Activated CD4-positive, alpha-beta T cell treated with anti-CD3 and anti-CD28 coated beads for 1 hour (primary cell): Measurements from ENCODE around the gene TTC23L.
"Not testable (repeated sequence)": the region's sequence is repeated elsewhere in the genome, so short reads cannot be mapped to it uniquely, and the experiment has no call there.

Source experiments
- DNase-seq: peaks from one replicate; pipeline ENCODE4 v3.0.0-alpha.2; 2020

The TTC23L gene

DNA sequence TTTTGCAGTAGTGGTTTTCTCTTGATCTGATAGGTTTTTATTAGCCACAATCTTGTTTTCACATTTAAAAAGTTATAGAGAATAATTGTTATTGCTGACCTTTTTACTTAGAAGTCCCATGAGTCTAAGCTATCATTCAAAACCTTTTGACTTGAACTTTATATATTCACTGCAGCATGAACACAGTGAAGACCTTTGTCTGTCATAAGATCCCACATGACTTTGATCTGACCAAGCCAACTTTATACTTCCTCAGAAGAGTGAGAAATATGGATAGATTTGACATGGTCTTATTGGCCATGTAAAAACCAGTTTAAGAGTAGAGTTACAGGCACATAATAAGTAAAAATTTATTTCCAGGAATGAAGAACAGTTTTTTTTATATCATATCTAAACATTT lies 42.3 kb downstream of the TTC23L start:
- no peak for DNase-seq

DNA sequence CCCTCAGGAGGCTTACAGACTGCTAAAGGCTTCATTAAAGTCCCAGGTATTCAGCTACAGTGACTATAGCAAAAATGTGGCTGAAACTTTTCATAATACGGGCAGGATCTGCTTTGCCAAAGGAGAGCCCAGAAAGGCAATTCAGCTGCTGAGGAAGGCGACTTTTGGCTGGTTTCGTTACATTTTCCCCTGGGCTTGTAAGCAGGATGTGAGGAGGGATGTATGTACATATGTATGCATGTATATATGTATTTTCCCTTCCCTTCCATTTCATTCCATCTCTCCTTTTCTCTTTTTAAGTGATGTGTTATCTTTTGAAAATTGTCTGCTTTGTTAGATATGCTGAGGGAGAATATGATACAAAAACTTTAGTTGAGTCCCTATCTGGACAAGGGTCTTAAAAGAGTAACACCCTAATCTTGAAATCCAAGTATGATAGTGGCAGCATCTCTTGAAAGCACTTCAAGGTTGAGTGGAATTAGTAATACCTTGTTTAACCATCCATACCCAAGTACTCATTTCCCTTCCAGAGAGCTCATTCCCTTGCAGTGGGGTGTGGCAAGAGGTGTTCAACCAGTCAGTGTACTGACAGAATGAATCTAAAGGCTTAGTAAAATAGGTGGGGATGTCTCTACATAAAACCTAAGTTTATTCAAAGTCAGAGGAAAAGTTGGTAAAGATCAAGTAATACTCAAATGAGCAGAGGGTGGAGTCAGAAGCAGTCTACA lies 47.6 kb downstream of the TTC23L start:
- DNase-seq = no peak

DNA sequence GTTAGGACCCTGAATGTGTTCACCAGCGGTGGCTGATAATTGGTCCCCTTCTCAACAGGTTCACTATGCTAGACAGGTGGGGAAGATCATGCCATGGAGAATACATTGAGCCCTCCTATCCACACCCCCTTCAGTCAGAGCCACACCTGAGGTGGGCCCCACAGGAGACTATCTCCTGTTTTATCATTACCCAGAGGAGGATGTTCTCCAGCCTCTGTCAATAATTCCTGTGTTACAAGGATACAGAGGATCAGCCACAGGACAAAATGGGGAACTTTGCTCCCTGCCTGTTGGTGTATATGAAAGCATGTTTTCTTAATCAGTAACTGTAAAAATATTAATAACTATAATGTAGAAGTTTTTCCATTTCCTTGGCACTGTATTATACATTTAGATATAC lies 50.4 kb downstream of the TTC23L start:
- DNase-seq = no peak

DNA sequence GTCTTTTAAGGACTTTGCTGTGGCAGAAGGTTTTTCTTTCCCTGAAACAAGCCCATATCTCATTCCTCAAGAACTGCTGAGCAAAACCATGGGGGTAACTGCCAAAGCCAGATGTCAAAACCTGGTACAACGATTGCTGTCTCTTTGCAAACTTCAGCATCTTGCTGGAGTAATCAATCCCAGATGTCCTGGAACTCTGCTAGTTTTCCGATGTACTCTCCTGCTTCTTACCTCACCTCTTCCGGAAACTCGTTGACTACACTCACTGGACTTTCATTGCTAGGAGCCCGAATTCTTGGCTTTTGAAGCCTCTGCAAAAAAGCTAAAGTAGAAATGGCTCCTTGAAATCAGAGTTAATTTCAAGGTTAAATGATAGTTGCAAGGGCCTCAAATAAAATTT lies 53.0 kb downstream of the TTC23L start:
- no peak for DNase-seq

DNA sequence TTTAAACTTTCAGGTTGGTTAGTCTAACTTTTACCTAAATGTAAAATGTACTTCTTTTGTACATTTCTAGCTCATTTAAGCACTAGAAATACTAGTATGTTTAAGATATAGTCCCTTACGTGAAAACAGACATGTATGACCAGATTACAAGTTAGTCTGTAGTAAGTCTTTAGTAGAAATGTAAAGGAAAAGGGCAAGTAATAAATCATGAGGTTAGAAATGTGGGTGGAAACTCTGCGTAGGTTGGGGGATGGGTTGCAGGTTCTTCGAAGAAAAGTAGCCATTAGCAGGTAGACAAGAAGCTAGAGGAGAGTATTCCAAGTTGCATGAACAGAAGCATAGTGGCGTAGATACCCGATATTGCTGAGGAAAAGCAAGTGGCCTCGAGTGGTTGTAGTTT lies 53.5 kb downstream of the TTC23L start:
- no peak for DNase-seq

DNA sequence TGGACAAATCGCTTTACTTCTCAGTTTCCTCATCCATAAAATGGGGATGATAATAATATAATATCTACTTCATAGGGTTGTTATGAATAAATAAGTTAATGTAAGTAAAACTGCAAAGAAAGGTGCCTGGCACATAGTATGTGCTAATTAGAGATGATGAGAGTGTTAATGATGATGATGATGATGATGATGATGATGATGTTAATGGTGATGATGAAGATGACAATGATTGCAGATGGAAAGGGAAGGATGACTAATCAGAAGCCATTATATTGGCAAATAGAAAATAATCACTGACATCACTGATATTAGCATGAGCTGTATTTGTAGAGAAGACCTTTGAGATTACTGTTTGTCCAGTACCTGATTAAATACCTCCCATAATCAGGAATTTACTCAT lies 55.8 kb downstream of the TTC23L start:
- no peak for DNase-seq

DNA sequence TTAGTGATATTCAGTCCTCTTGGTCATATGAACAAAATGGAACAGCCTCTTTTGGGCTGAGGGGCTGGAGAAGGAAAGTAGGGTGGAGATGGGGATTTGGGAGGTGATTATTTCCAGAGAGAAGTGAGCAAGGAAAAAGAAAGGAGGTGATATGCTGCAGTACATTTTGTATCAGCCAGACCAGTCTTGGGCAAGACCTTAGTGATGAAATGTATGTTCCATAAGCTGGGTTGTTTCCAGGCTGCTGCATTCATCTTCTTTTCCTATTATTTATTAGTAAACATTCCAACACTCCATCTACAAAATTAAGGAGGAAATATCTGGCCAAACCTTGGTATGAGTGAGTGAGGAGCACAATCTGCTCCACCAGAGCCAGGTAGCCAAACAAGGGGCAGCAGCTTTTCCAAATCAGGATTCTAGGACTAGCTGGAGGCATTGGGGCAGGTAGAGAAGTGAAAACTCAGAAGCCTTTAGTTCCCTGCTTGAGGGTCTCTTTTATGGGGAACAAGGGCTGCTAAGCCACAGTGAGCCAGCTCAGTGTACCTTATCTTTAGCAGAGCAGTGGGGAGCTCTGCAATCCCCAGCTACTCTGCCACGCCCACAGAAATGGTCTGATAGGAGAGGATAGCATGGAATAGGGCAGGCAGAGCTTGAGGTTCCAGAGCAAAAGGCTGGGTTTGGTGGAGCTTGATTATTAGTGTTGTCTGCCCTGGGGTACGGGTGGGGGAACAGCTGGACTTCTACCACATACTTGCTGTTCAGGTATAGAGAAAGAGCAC lies 56.9 kb downstream of the TTC23L start:
- DNase-seq = no peak

DNA sequence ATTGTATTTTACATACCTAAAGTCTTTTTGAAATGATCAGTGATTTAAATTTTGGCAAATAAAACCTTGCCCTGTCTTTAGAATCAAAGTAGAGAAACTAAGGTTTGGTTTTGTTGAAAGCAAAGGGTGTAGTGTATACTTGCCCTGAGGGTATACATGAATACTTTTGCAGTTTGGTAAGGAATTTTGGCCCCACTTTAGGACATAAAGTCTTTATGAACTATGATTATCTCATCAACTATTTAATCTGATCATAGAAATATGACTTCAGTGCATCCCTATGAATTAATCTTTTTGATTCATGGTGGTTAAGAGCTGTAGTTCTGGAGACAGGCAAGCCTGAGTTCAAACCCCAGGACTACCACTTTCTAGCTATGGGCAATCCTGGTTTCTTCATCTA lies 58.7 kb downstream of the TTC23L start:
- DNase-seq = no peak

DNA sequence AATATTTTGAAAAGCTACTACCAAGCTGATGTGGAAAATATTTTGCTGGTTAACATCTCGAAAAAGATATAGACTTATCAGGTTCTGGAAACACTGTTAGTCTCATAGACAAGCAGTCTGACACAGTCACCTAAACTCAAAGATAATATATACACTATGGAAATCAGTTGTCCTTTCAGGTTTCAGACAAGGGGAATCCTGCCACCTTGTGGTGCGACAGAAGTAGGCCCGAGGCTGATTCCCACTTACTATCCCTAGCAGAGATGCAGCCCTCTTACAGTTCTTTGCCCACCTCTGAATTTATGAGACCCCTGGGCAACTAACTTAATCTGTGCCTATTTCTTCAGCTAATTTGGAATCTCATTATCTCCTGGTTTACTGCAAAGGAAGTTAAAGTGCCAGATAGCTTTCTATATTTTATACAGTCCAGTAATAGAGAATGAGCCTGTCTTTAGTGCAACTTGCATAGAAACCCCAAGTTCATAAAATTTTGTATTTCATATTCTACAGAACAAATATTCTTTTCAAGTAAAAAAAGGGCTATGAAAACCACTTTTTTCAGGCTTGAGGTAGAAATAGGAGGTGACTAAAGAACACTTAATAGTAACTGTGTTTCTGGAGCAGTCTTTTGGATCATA lies 59.4 kb downstream of the TTC23L start:
- DNase-seq = peak; percentile 37

DNA sequence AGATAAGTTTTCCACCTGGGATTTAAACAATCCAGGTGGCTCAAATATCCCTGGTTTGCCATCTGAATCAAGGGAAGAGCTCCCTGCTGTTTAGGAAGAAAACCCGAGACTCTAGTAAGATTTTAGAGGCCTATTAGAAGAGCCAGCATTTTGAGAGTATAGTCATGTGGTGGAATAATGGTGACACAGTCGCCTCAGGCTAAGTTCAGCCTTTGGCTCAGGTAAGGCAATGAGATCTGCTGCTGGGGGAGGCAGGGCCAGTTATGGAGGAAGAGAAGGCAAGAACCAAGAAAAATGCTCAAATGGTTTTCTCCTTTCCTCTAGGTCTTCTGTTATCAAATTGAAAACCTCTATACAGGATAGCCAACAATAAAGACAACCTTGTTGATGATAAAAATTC lies 60.1 kb downstream of the TTC23L start:
- no peak for DNase-seq

DNA sequence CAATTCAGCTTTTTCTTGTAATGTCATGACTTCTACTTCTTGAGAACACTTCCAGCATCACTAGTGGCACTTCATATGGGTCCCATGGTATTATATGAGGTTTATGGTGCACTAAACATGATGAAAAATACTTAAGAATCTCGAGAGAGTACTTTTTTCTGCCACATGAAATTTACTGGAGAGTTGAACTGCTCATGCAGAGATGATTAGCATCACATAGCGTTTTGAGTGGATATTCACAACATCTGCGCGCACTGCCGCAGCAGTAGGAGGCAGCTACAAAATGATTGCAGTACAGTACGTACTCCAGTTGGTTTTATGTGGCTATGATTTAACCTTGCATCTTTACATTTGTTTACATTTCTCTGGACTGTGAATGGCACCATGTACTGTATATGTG lies 61.7 kb downstream of the TTC23L start:
- no peak for DNase-seq

DNA sequence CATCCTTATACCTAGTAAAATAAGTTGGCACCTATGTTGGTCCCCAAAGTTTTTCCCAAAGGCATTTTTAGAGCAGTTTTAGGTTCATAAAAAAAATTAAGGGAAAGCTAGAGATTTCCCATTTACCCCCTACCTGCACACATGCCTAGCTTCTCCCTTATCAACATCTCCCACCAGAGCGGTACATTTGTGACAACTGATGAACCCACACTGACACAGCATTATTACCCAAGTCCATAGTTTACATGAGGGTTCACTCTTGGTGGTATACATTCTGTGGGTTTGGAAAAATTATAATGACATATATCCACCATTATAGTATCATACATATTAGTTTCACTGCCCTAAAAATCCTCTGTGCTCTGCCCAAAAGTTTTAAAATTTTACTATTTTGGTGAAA lies 64.3 kb downstream of the TTC23L start:
- no peak for DNase-seq

DNA sequence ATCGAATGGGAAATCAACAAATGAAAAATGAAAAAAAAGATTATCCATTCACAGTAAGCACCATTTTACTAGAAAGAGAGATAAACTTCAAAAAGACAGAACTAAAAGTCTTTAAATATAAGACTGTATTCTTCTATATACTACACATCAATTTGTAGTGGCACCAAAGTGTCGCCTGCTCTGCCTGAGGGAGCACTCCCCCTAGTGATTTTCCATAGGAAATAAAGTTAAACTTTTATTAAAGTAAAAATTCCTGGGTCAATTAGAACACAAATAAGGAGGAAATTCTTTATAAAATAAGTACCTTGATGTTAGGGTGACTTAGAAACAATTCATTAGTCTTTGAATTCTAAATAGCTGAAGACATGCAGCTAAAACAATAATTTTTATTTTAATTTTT lies 66.6 kb downstream of the TTC23L start:
- no peak for DNase-seq

DNA sequence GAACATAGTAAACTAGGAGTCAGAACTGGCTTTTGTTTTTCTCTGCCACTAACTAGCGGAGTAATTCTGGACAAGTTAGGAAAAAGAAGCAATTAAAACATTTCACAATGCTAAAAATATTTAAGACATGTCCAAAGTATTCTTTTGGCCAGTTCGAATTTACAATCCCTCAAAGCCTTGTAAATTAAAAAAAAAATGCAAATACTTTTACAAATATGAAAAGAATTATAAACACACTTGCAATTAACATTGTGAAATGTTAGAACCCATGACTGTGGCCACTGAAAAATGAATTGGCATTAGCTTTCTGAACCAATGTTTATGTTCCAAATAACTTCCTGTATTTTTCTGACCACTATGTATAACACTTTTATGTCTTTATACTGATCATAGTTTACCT lies 74.1 kb downstream of the TTC23L start:
- no peak for DNase-seq

DNA sequence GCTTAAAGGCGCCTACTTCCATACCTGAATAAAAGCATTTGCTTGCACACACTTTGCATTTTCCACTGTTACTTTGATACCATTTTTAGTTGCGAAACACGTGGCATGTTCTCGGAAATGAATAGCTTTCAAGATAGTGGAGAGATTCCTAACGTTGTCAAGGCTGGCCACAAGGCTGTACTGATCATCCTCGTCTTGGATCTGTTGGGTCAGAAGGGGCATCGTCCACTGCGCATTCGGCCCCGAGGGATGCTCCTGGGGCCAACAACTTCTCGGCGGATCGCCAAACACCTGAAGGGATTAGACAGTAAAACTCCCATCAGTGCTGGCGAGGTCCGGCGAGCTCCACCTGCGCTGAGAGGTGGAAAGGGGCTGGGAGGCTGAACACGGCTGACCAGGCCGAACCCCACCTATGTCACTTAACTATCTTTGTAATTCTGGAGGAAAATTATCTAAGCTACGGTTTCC lies 75.7 kb downstream of the TTC23L start:
- no peak for DNase-seq

DNA sequence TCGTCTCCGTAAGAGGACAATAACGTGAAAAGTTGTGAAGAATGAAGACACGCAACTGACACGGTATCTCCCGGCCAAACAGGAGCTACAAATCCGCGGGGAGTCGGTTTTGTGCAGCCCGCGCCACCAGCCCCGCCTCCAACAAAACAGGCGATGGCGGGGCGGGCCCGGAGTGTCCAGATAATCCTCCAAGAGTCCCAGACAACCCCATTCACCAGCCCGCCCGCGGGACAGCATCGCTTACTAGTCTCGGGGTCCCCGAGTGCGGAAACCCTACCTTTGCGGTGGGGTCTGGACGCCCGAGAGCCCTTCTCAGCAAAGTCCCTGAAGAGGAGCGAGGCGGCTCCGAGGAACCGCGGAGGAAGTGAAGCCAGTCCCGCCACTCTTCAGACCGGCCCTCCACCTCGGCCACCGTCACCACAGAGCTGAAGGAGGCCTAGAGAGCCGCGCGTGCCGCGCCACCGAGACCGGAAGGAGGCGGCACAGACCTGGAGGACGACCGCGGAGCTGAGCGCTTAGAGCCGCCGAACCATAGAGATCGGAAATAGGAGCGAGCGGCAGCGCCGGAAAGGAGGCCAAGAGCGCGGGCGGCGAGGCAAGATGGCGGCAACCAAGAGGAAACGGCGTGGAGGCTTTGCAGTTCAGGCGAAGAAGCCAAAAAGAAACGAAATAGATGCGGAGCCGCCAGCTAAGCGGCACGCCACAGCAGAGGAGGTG lies 76.3 kb downstream of the TTC23L start, which contains the start of the genes BRIX1 and RAD1:
Gene BRIX1 (plus strand): TSS at position 573 of the 717 bp plus-strand sequence. CDS start 28 bp downstream, at position 601.
Gene RAD1 (minus strand): TSS at position 366 of the 717 bp plus-strand sequence. CDS start 612 bp downstream, outside the sequence.
- peak; percentile 89 for DNase-seq

DNA sequence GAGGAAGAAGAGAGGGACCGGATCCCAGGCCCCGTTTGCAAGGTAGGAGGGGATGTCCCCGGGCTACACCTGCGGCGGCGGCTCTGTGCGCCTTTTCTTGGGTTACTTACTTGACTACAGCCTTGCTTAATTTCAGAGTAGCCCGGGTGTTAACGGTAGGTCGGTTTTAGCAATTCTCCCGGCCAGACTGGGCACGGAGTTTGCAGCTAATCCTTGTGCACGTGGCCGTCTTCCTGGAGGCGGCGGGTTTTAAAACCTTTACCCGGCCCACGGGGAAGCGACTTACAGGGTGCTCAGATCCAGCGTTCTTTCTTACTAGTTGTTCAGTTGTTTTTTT lies 76.9 kb downstream of the TTC23L start:
- no peak for DNase-seq

DNA sequence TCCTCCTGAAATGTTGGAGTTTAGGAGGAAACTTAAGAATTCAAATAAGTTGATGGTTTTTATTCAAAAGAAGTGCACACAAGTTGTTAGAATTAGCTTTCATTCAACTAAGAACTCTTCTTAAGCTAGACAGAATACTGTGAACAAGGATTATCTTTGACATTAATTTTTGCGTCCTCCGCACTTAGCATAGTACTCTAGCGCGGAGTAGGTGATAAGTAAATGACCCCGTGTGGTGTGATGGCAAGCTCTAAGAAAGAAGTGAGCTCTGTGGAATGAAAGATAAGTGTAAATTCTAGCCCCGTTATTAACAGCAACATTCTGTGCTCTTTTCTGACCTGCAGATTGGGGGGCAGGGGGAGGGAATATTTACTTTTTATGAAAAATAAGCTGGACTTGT lies 77.6 kb downstream of the TTC23L start:
- no peak for DNase-seq

DNA sequence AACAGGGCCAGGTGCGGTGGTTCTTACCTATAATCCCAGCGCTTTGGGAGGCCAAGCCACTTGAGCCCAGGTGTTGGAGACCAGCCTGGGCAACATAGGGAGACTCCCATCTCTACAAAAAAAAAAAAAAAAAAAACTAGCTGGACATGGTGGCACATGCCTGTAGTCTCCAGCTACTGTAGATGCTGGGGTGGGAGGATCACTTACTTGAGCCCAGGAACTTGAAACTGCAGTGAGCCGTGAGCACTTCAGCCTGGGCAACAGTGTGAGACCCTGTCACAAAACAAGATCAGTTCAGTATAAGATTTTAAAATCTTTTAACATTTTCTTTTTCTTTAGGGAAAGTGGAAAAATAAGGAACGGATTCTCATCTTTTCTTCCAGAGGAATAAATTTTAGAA lies 79.1 kb downstream of the TTC23L start:
- DNase-seq = no peak

DNA sequence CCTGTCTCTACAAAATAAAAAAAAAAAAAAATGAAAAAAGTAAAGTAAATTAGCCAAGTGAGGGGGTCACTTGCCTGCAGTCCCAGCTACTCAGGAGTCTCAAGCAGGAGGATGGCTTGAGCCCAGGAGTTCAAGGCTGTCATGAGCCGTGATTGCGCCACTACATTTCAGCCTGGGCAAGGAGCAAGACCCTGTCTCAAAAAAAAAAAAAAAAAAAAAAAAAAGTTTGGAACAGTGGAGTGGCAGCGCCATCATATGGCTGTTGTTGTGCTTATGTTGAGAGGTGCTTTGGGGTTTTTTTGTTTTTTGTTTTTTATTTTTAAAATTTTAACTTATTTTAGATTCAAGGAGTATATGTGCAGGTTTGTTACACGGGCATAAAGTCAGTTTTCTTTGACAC lies 80.1 kb downstream of the TTC23L start:
- no peak for DNase-seq

DNA sequence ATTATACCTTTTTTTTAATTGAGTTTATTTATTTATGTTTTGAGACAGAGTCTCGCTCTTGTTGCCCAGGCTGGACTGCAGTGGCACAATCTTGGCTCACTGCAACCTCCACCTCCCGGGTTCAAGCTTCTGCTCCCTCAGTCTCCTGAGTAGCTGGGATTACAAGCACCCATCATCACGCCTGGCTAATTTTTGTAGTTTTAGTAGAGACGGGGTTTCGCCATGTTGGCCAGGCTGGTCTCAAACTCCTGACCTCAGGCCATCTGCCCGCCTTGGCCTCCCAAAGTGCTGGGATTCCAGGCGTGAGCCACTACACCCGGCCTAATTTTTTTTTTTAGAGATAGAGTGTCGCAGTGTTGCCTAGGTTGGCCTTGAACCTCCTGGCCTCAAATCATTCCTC lies 84.3 kb downstream of the TTC23L start:
- DNase-seq = not testable (repeated sequence)

DNA sequence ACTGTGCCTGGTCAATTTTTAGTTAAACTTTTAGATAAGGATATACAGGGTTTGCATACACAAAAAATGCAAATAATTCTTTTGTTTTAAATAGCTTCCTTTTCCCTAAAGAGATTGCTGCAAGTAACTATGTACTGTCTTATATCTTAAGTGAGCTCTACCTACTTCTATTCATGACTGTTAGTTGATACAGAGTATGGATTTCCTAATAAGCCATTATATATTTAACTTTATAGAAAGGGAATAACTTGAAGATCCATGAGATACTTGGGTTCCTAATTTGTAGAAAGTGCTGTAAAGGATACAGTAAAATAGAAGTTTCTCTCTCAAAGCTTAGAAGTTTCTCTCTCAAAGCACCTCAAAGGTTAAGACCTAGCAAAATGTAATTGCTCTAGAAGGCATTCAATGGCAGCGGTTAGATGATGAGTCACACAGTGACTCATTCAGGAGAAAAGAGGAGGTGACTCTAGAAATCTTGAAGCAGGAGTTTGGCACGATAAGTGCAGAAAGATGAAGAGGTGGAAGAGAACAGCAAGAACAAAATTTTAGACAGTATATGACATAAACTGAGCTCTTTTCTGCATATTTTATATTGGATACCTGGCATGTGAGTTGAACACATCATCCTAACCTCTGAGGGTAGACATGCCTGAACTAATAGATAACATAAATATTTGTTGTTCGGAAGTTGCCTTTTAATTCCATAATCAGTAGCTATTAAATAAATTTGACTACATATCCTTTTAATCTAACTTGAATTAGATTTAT lies 84.9 kb downstream of the TTC23L start:
- no peak for DNase-seq

DNA sequence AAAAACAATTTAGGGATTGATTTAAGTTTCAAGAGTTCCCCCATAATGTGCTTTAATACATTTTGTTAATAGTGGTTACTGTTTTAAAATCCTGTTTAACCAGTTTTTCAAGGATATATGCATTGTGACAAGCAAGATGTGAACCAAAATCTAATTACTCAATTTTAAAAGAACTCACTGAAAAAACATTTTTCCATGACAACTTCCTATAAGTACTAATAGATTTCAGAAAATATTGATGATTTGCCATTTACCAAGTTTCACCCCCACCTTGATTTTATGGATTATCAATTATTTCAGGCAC lies 85.5 kb downstream of the TTC23L start:
- no peak for DNase-seq
